GM21367 (cell line): Measurements from ENCODE around the gene PIF1.

Source experiments
- ATAC-seq: cut with Tn5 transposase; IDR thresholded peaks from one replicate; pipeline ENCODE4 v1.9.1; 2021; ENCODE audit not compliant: unreplicated experiment

The PIF1 gene, protein sequence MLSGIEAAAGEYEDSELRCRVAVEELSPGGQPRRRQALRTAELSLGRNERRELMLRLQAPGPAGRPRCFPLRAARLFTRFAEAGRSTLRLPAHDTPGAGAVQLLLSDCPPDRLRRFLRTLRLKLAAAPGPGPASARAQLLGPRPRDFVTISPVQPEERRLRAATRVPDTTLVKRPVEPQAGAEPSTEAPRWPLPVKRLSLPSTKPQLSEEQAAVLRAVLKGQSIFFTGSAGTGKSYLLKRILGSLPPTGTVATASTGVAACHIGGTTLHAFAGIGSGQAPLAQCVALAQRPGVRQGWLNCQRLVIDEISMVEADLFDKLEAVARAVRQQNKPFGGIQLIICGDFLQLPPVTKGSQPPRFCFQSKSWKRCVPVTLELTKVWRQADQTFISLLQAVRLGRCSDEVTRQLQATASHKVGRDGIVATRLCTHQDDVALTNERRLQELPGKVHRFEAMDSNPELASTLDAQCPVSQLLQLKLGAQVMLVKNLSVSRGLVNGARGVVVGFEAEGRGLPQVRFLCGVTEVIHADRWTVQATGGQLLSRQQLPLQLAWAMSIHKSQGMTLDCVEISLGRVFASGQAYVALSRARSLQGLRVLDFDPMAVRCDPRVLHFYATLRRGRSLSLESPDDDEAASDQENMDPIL

DNA sequence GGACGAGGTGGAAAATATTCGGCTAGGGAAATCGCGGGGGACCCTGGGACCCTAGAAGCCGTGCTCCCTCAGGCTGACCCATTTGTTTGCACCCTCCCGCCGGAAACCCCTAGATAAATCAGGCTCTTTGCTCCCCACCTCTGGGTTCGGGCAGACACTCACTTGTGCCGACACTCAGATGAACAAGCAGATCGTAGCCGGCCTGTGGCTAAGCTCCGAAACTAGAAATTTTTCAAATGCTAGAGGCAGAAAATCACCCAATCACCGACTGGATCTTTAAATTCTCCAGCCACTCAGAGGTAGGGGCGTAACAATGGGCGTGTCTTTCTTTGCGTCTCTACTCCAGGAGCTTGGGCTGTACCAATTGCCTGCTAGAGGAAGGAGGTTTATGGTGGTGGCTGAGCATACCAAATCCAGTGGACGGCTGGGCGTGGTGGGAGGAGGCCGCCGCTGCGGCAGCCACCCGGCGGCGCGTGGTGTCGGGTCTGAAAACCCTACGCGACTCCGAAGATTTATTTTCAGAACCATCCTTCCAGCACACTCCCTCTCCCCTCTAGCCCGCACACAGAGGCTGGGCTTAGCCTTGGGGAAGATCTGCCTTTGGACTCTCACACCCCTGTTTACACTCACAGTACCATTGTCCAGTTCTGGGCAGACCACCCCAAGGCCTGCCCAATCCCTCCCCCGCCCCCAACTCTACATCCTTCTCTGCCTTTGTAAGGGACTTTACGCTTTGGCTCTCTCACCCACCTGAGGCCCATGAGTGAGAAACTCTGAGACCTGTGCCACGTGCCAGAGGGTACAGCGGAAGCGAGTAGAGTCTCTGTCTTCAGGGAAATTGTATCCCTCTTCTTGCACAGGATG, at the start of gene PIF1:
Gene PIF1, minus strand, starts transcription at position 217 of the 864 bp plus-strand sequence. CDS start 1,312 bp downstream, outside the sequence.
- peak; percentile 79 for ATAC-seq

- ATAC-seq: no peak
These were observed 44.9 kb upstream of the PIF1 start for GRCh38 chr15:64870353-64870752.

DNA sequence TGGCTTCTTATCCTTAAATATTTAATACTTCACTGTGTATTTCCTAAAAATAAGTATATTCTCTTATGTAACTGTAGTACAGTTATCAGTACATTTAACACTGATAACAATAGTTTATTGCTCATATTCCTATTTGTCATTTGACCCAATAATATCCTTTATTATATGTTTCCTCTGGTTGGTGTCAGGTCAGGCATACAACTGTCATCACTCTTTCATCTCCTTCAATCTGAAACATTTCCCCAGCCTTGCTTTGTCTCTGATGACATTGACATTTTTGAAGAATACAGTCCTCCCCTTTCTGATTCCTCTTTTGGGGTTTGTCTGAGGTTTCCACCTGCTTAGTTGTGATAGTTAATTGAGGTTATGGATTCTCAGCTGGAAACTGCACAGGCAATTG, 44.1 kb upstream of the PIF1 start:
- no peak for ATAC-seq

DNA sequence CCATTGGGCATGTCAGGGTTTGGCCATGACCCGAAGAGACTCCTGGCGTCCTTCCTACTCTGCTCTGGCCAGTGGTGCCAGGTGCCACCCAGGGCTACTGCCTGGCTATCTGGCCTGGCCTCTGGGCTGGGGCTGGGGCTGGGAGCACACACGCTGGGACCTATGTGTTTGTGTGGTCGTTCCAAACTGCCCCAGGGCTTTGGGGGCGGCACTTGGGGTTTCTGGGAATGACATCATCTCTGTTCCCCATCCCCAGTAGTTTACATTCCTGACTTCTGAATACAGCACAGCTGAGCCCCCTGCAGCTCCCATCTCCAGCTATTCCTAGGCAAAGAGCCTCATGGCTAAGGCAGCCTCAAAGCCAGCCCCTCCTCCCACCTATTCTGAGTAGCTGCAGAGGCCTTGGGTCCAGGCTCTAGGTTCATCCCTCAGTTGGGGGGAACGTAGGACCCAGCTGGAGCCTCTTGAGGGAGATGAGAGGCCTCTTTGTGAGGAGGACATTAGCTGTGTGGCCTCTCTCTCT, 40.6 kb upstream of the PIF1 start:
- ATAC-seq: no peak

DNA sequence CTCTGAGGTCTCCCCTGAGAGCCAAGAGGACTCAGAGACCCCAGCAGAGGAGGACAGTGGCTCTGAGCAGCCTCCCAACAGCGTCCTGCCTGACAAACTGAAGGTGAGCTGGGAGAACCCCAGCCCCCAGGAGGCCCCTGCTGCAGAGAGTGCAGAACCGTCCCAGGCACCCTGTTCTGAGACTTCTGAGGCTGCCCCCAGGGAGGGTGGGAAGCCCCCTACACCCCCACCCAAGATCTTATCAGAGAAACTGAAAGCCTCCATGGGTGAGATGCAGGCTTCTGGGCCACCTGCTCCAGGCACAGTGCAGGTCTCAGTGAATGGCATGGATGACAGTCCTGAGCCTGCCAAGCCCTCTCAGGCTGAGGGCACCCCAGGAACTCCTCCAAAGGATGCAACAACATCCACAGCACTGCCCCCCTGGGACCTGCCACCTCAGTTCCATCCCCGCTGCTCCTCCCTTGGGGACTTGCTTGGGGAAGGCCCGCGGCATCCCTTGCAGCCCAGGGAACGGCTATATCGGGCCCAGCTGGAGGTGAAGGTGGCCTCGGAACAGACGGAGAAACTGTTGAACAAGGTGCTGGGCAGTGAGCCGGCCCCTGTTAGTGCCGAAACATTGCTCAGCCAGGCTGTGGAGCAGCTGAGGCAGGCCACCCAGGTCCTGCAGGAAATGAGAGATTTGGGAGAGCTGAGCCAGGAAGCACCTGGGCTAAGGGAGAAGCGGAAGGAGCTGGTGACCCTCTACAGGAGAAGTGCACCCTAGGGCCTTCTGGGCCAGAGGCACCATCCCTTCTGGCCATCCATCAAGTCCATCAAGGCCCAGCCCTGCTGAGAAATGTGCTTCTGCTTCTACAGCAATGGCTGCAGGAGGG, 39.9 kb upstream of the PIF1 start:
- ATAC-seq: no peak

- no peak for ATAC-seq
These were observed 38.6 kb upstream of the PIF1 start for GRCh38 chr15:64864068-64864467.

- no peak for ATAC-seq
These were observed 37.0 kb upstream of the PIF1 start for GRCh38 chr15:64862408-64862807.

DNA sequence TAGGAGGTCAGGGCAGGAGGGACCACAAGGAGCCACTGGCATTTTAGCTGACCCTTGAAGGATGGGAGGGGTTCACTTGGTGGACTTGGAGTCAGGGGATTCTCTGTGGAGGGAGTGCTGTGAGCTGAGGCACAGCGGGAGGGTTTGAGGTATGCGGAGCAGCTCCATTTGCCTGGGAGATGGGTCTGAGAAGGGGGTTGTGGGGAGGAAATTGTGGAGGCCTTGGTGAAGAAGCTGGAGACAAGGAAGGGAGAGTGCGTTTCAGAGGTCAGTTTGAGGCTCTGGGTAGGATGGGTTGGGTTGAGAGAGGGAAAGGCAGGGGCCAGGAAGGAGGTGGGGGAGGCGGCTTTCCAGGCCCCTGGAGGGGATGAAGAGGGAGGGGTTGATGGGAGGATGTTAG, 36.5 kb upstream of the PIF1 start:
- ATAC-seq: no peak

- no peak for ATAC-seq
These were observed 35.9 kb upstream of the PIF1 start for GRCh38 chr15:64861331-64861730.

- no peak for ATAC-seq
These were observed 33.8 kb upstream of the PIF1 start for GRCh38 chr15:64859226-64859625.

DNA sequence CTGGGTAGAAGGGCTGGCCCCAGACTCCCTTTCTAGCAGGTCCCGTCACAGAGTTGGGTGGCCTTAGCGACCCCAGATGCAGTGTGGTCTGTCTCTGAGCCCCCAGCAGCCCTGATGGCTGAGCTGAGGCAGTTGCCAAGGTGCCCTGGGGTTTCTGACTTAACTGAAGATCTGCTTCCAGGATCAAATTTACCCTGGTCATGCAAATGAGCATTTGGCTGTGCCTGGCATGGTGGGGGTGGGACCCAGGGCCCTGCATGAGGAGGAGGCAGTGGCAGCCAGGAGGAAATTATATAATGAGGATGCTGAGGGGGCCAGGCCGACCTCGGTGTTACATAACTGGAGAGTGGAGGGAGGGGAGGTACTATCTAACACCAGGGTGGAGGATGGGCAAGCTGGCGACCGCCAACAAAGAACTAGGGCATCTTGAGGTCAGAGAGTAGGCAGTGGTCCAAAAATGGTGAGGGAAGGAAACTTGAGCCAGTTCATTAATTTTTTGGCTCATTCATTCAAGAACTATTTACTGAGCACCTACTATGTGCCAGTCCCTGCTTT, 32.7 kb upstream of the PIF1 start:
- ATAC-seq: no peak

DNA sequence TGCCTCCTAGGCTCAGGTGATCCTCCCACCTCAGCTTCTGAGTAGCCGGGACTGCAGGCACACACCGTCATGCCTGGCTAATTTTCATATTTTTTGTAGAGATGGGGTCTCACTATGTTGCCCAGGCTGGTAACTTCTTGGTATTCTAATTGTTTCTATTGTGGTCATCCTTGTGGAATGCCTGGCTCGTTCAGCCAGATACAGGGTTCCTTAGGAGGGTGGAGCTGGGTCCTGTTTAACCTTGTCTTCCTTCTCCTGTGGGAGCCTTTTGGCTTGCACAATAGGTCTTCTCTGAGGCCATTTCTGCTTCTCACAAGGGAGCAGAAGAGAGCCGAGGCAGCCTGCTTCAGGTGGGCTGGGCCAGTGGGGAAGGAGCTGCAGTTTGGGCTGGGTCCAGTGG, 32.0 kb upstream of the PIF1 start:
- no peak for ATAC-seq

DNA sequence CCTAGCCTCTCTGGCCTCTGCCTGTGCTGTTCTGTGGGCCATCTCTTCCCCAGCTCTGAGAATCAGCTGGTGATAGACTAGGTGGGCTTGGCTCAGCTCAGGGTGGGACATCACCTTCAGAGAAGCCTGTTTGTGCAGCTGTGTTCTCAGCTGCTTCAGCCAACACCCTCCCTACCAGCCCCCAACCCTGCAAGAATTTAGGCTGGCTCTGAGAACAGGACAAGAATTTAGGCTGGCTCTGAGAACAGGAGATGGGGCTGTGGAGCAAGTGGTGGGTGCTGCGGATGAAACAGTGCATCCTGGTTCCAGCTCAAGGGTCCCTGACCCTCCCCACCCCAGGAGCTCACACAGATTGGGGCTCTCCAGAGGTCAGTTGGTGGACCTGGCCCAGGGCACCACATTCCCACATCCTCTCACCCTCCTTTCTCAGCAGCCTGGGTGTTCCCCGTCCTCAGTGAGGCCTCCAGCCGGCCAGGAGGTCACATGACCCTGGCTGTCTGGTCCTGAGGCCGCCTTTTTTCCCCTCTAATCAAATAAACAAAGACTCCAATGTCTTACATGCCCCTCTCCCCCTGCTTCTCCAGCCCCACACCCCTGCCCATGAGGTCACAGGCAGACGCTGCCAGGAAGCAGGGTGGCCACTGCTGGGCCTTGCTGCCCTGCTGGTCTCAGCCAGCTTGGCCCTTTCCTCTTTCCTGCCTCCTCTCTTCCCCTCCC, 31.1 kb upstream of the PIF1 start:
- no peak for ATAC-seq

- ATAC-seq: no peak
These were observed 29.9 kb upstream of the PIF1 start for GRCh38 chr15:64855205-64855975.

GRCh38 chr15:64854526-64854925, 29.1 kb upstream of the PIF1 start:
- ATAC-seq: no peak

- no peak for ATAC-seq
These were observed 28.6 kb upstream of the PIF1 start for GRCh38 chr15:64854041-64854440.

- ATAC-seq: no peak
These were observed 26.0 kb upstream of the PIF1 start for GRCh38 chr15:64851503-64851840.

DNA sequence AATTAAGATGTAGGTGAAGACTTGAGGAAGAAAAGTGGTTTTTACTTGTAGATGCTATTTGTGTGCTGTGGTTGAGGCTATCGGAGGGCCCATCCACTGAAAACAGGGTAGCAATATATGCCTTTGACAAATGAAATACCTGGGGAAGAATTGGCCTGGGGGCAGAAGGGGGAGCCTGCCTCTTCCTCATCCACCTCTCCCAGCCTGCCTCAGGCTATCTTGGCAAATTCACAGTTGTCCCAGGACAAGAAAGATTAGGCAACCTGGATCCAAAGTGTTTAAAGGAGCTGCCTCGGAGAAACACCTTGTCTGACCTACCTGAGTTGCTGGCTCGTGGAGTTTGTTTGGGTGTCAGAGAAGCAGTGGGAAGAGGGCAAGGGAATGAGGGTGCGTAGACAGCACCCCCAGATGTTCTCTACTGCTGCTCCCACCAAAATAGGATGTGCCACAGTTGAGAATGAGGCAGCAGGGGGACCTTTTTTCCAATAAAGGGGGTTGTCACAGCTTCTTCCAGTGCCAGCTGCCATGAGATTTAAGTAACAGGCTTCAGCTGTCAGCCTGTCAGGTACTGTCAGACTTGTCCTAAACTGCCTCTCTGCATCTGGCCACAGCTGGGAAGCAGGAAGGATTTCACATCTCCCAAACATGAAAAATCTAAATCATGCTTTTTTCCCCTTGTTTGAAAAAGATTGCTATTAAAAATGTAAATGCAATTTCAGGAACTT, 25.5 kb upstream of the PIF1 start:
- ATAC-seq: no peak
